ENCODE measurements around the gene AKAP6. TPM values are rescaled to one million over a fixed set of nuclear protein-coding genes. Genes with fewer than 3 reads are reported as not detected.

The AKAP6 gene
- total RNA-seq, 1 donor from 2014 or later: 8.5 TPM

GRCh38 chr14:32327255-32327961 lies 1.7 kb upstream of the AKAP6 start:
- Mint-ChIP-seq H3K4me3 (no peak overlapping the region), H3K9me3 (no peaks in the 10 kb centered on the region), H3K4me1 (peaks cover 25% of the 10 kb centered on the region), H3K27ac (no peak overlapping the region), H3K36me3 (no peaks in the 10 kb centered on the region), H3K27me3 (ENCODE audit: low read depth) (no peaks in the 10 kb centered on the region)
- no peak for DNase-seq (ENCODE audit: low spot score in 2 of 2, unreplicated experiment in 2 of 2)
- TF ChIP-seq CTCF (IDR thresholded peaks at IDR 0.05; ENCODE audit: unreplicated experiment): no peak

GRCh38 chr14:32329690-32330285 lies 690 bp downstream of the AKAP6 start:
- Mint-ChIP-seq H3K9me3 (no peaks in the 10 kb centered on the region), H3K4me1 (peaks cover 28% of the 10 kb centered on the region), H3K4me3 (no peak overlapping the region), H3K27ac (no peak overlapping the region), H3K27me3 (ENCODE audit: low read depth) (no peaks in the 10 kb centered on the region), H3K36me3 (no peaks in the 10 kb centered on the region)
- no peak for TF ChIP-seq CTCF (IDR thresholded peaks at IDR 0.05; ENCODE audit: unreplicated experiment)
- DNase-seq (ENCODE audit: low spot score in 2 of 2, unreplicated experiment in 2 of 2): no peak

GRCh38 chr14:32330351-32331111 lies 1.4 kb downstream of the AKAP6 start:
- peaks cover 28% of the 10 kb centered on the region for H3K4me1 Mint-ChIP-seq
- H3K9me3 Mint-ChIP-seq: no peaks in the 10 kb centered on the region
- no peaks in the 10 kb centered on the region for H3K36me3 Mint-ChIP-seq
- no peaks in the 10 kb centered on the region for H3K27me3 Mint-ChIP-seq (ENCODE audit: low read depth)
- no peak for DNase-seq (ENCODE audit: low spot score in 2 of 2, unreplicated experiment in 2 of 2)
- no peak for TF ChIP-seq CTCF (IDR thresholded peaks at IDR 0.05; ENCODE audit: unreplicated experiment)
- H3K4me3 Mint-ChIP-seq: no peak overlapping the region
- peak overlapping the region; percentile 89 for H3K27ac Mint-ChIP-seq

- no peaks in the 10 kb centered on the region for H3K9me3 Mint-ChIP-seq
- H3K27ac Mint-ChIP-seq: peak overlapping the region; percentile 89
- no peaks in the 10 kb centered on the region for H3K27me3 Mint-ChIP-seq (ENCODE audit: low read depth)
- no peak for TF ChIP-seq CTCF (IDR thresholded peaks at IDR 0.05; ENCODE audit: unreplicated experiment)
- no peaks in the 10 kb centered on the region for H3K36me3 Mint-ChIP-seq
- H3K4me3 Mint-ChIP-seq: no peak overlapping the region
- peaks cover 28% of the 10 kb centered on the region for H3K4me1 Mint-ChIP-seq
- DNase-seq (ENCODE audit: low spot score in 2 of 2, unreplicated experiment in 2 of 2): no peak
These were observed 2.1 kb downstream of the AKAP6 start for GRCh38 chr14:32331206-32331605.

- H3K27ac Mint-ChIP-seq: no peak overlapping the region
- H3K4me1 Mint-ChIP-seq: peaks cover 28% of the 10 kb centered on the region
- H3K9me3 Mint-ChIP-seq: no peaks in the 10 kb centered on the region
- H3K36me3 Mint-ChIP-seq: no peaks in the 10 kb centered on the region
- H3K4me3 Mint-ChIP-seq: no peak overlapping the region
- TF ChIP-seq CTCF (IDR thresholded peaks at IDR 0.05; ENCODE audit: unreplicated experiment): no peak
- no peak for DNase-seq (ENCODE audit: low spot score in 2 of 2, unreplicated experiment in 2 of 2)
- no peaks in the 10 kb centered on the region for H3K27me3 Mint-ChIP-seq (ENCODE audit: low read depth)
These were observed 3.6 kb downstream of the AKAP6 start for GRCh38 chr14:32332415-32333316.

Measured in mesothelial cell of epicardium (in vitro differentiated cells).